ENCODE data around the gene BOLA3. TPM values are rescaled to one million over a fixed set of nuclear protein-coding genes. Genes with fewer than 3 reads are reported as not detected.

Gene BOLA3
- total RNA-seq, 1 donor from 2014 or later = 27.4 TPM

DNA sequence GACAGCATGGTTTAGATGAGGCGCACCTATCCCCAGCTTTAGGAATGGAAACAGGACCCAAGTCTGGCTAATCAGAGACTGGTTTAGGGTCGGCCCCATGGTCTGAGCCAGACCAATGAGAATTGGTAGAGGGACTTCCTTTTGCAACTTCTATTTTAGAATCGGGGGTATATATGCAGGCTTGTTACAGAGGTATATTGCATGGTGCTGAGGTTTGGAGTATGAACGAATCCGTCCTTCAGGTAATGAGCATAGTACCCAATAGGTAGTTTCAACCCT lies 1.5 kb upstream of the BOLA3 start:
- no peaks in the 10 kb centered on the region for H3K9me3 Mint-ChIP-seq (ENCODE audit: low read depth)
- DNase-seq (ENCODE audit: low spot score) = no peak
- H3K4me3 Mint-ChIP-seq (ENCODE audit: unreplicated experiment) = no peak overlapping the region
- no peaks in the 10 kb centered on the region for H3K4me1 Mint-ChIP-seq (ENCODE audit: low read depth)
- H3K27me3 Mint-ChIP-seq (ENCODE audit: low read depth) = no peaks in the 10 kb centered on the region
- H3K36me3 Mint-ChIP-seq (ENCODE audit: low read depth) = peaks cover 2% of the 10 kb centered on the region
- no peak overlapping the region for H3K27ac Mint-ChIP-seq (ENCODE audit: unreplicated experiment)
- TF ChIP-seq, protein P1, sequence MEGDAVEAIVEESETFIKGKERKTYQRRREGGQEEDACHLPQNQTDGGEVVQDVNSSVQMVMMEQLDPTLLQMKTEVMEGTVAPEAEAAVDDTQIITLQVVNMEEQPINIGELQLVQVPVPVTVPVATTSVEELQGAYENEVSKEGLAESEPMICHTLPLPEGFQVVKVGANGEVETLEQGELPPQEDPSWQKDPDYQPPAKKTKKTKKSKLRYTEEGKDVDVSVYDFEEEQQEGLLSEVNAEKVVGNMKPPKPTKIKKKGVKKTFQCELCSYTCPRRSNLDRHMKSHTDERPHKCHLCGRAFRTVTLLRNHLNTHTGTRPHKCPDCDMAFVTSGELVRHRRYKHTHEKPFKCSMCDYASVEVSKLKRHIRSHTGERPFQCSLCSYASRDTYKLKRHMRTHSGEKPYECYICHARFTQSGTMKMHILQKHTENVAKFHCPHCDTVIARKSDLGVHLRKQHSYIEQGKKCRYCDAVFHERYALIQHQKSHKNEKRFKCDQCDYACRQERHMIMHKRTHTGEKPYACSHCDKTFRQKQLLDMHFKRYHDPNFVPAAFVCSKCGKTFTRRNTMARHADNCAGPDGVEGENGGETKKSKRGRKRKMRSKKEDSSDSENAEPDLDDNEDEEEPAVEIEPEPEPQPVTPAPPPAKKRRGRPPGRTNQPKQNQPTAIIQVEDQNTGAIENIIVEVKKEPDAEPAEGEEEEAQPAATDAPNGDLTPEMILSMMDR (IDR thresholded peaks at IDR 0.05) = no peak

DNA sequence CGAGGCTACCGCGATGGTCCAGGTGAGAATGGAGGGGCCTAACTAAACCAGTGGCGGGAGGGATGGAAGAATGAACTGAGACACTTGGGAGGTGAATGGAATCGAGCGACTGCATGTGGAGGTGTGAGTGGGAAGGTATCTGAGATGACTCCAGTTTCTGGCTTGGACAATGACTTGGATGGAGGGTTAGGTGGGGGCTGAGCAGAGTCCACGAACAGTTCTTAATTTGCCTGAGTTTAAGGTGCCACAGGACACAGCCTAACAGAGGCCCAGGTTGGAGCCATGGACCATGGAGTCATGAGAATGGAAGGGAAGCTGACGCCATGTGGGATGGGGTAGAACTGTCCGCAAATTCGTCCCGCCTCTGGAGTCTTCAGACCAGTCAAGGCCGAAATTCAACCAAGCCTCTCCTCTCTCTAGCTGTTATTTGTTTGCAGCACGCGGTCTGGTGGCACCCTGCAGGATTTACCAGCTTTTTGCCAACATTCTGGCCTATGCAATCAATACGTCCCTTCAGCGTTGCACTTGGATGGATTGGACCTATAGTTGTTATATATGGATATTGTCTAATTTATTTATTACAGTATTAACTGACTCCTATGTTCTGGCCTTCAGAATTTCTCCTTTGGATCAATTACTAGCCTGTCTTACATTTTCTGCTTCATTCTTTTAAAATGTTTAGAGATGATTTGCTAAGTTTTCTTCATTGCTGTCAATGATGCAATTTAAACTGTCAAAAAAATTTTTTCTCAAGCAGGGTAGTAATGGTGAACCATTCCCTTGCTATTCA lies 940 bp upstream of the BOLA3 start:
- Mint-ChIP-seq H3K36me3 (ENCODE audit: low read depth) (peaks cover 2% of the 10 kb centered on the region), H3K4me1 (ENCODE audit: low read depth) (no peaks in the 10 kb centered on the region), H3K9me3 (ENCODE audit: low read depth) (no peaks in the 10 kb centered on the region), H3K4me3 (ENCODE audit: unreplicated experiment) (no peak overlapping the region), H3K27ac (ENCODE audit: unreplicated experiment) (no peak overlapping the region), H3K27me3 (ENCODE audit: low read depth) (no peaks in the 10 kb centered on the region)
- no peak for DNase-seq (ENCODE audit: low spot score)
- TF ChIP-seq, protein P1 (IDR thresholded peaks at IDR 0.05) = no peak

DNA sequence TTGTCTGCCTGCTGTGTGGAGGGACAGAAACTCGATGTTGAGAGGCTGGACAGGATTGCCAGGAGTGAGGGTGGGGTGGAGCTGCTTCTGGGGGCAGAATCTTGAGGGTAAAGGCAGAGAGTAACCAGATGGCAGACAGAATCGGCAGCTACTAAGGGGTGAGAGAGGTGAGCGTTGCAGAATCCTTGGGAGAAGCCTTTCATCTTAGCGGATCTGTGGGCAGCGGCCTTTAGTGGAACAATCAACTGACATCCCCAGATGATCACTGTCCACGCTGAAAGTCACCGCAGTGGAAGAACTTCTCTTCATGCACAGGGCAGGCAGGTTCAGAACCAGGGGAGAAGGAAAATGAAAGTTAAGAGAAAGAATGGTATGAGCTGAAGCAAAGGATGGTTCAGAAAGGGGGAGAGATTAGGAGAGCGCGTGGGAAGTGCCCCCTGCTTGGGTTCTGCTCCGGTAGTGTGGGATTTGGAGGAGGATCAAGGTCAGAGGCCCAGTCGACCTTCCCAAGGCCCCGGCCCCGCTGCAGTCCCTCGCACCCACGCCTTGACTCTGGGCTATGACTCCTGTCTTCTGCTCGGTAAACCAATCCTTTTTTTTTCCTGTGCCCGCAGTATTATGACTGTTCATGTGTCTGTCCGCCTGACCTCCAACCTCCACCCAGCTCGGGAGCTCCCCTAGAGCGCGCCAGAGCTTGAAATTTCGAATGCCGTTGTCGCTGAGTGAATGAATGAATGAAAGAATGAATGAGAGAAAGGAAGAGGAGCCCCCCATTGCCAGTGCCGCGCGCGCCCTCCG lies 584 bp downstream of the BOLA3 start:
- H3K4me3 Mint-ChIP-seq (ENCODE audit: unreplicated experiment) = no peak overlapping the region
- H3K36me3 Mint-ChIP-seq (ENCODE audit: low read depth) = peaks cover 2% of the 10 kb centered on the region
- H3K9me3 Mint-ChIP-seq (ENCODE audit: low read depth) = no peaks in the 10 kb centered on the region
- no peaks in the 10 kb centered on the region for H3K27me3 Mint-ChIP-seq (ENCODE audit: low read depth)
- H3K4me1 Mint-ChIP-seq (ENCODE audit: low read depth) = no peaks in the 10 kb centered on the region
- no peak for DNase-seq (ENCODE audit: low spot score)
- H3K27ac Mint-ChIP-seq (ENCODE audit: unreplicated experiment) = no peak overlapping the region
- TF ChIP-seq, protein P1 (IDR thresholded peaks at IDR 0.05) = no peak

DNA sequence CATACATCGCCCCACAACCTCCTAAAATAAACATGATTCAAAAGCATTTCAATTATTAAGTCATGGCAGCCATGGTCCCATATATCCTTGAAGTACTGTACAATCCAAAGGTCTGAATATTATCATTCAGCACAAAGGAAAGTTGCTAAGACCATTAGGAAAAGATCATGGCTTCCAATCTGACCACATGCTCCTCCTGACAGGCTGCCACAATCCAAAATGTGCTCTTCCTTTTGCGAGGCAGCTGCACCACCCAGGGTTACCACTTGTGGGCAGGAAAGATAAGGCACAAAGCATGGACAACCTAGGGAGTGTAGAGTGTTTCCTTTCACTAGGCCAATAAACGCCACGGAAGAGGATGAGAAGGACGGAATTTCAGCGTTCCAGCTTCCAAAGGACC lies 5.4 kb downstream of the BOLA3 start:
- H3K27ac Mint-ChIP-seq (ENCODE audit: unreplicated experiment) = no peak overlapping the region
- DNase-seq (ENCODE audit: low spot score) = no peak
- TF ChIP-seq, protein P1 (IDR thresholded peaks at IDR 0.05) = peak; percentile 30
- no peaks in the 10 kb centered on the region for H3K9me3 Mint-ChIP-seq (ENCODE audit: low read depth)
- H3K36me3 Mint-ChIP-seq (ENCODE audit: low read depth) = peaks cover 5% of the 10 kb centered on the region
- no peaks in the 10 kb centered on the region for H3K4me1 Mint-ChIP-seq (ENCODE audit: low read depth)
- no peaks in the 10 kb centered on the region for H3K27me3 Mint-ChIP-seq (ENCODE audit: low read depth)
- no peak overlapping the region for H3K4me3 Mint-ChIP-seq (ENCODE audit: unreplicated experiment)

DNA sequence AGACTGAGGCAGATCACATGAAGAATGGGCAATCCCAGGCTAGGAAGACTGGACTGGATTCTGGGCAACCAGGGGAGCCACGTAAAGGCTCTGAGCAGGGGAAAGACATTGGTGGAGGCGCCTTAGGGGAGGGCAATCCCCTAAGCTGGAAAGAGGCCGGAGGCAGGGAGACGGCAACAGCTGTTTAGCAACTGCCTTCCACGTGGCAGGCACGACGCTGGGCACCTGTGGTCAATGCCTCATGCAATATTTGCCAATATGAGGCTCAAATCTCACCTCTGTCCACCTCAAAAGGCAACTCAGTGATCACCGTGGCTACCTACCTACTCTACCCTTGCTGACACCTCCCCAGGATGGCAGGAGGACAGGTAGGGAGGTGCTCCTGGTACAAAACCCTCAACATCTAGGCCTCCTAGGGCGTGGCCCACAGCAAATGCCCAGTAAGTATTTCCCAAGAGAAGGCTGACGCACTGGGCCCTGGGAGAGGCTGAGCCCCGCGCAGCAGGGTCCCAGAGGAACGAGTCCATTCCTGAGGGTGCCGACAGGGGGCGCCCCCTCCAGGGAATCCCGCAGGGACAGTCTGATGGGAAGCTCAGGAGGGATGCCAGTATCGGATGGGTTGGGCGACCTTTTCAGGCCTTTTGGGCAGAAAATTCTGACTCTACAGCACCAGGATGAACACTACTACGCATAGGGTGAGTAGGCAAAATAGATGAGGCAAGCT lies 8.9 kb downstream of the BOLA3 start:
- no peaks in the 10 kb centered on the region for H3K9me3 Mint-ChIP-seq (ENCODE audit: low read depth)
- no peaks in the 10 kb centered on the region for H3K4me1 Mint-ChIP-seq (ENCODE audit: low read depth)
- H3K4me3 Mint-ChIP-seq (ENCODE audit: unreplicated experiment) = no peak overlapping the region
- peaks cover 13% of the 10 kb centered on the region for H3K36me3 Mint-ChIP-seq (ENCODE audit: low read depth)
- no peak overlapping the region for H3K27ac Mint-ChIP-seq (ENCODE audit: unreplicated experiment)
- DNase-seq (ENCODE audit: low spot score) = no peak
- TF ChIP-seq, protein P1 (IDR thresholded peaks at IDR 0.05) = peak; percentile 19
- H3K27me3 Mint-ChIP-seq (ENCODE audit: low read depth) = no peaks in the 10 kb centered on the region
